OCI-LY1 (cell line): ENCODE data around the gene NRROS.

Source experiments
- CTCF ChIP-seq: fragments of 200-600 bp; sonication (generic), shearing (Covaris generic); IDR thresholded peaks from 2 replicates; pipeline ENCODE4 v1.5.1; 2017; ENCODE audit warnings: mild to moderate bottlenecking, antibody characterized with exemption, low read length, moderate library complexity, mixed read lengths
- EZH2 ChIP-seq: fragments of 200-600 bp; sonication (generic), shearing (Covaris generic); IDR thresholded peaks from 2 replicates; pipeline ENCODE4 v1.8.0; 2017; ENCODE audit warnings: borderline replicate concordance, mixed run types, mild to moderate bottlenecking, antibody characterized with exemption, low read length, moderate library complexity, mixed read lengths

- TF ChIP-seq CTCF (no peak), EZH2 (no peak)
Observed at GRCh38 chr3:196667056-196667825, 27.7 kb downstream of the NRROS start.
